Measurements from ENCODE around the gene GPR35. TPM values are rescaled to one million over a fixed set of nuclear protein-coding genes. Genes with fewer than 3 reads are reported as not detected.

Gene GPR35
- total RNA-seq, 1 donor from 2014 or later: 0.40 TPM

DNA sequence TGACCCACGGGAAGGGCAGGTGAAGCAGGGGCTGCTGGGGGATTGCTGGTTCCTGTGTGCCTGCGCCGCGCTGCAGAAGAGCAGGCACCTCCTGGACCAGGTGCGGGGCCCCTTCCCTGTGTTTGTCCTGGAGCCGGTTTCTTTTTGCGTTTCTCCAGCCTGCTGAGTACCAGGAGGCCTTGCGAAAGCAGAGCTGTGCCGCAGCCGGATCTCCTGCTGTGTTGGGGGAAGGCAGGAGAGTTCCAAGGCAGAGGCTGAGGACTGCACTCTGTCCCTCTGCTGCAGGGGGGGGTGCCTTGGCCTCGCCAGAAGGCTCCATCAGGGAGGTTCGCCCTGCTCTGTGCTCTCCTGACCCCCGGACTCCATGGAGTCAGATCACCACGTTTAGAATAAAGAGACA, 35.9 kb upstream of the GPR35 start:
- no peak for DNase-seq (ENCODE audit: low read depth in 2 of 2)

DNA sequence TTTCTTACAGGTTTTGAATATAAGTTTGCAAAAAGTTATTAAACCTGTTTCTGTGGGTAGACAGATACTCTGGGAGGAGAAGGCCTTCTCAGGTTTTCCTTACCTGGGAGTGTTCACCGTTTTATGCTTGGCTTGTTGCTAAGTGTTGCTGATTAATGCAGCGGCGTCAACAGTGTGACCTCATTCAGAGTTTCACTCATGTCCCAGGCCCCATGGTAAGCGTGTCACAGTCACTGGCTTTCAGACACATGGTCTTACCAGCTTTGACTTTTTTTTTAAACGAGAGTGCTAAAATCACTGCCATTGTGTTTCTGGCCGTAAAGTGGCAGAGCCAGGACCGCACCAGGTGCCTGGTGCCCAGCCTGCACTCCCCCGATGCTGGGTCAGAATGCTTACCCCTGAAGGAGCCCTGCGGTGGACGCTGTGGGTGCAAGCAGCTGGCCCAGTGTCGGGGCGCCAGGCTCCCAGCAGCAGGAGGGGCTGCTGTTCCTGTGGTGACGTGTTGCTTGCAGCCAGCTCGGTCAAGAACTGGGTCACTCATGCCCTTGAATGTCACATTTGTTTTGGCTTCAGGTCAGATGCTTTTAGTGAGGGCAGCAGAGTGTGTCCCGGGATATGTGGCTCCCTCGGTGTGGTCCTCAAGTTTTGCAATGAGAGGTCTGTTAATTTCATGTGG, 35.3 kb upstream of the GPR35 start:
- DNase-seq (ENCODE audit: low read depth in 2 of 2): no peak

DNA sequence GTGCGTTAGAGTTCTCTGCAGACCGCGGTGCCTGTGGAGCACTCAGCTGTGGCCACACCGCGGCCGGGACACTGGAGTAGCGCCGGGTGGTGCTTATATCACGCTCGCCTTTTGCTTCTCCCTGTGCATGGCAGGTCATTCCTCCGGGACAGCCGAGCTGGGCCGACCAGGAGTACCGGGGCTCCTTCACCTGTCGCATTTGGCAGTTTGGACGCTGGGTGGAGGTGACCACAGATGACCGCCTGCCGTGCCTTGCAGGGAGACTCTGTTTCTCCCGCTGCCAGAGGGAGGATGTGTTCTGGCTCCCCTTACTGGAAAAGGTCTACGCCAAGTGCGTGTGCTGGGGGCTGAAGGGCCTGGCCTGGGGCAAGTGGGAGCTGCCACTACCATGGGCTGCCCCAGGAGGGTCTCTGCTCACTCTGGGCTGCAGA, 34.6 kb upstream of the GPR35 start:
- no peak for DNase-seq (ENCODE audit: low read depth in 2 of 2)

DNA sequence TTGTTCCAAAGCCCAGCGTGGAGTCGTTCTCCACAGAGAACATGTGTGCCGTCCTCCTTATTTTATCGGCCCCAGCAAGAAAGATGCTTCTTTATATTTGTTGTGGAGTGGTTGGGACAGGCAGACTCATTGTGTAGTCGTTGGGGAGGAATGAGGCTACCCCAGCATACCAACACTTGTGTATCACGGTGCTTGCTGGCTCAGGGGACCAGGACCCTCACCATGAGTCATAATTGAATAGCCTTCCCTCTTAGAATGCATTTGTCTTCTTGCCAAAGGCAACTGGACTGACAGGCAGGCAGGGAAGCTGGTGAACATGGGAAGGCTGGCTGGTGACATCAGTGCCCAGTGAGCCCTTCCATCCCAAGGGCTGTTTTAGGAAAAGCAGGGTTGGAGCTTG, 34.1 kb upstream of the GPR35 start:
- DNase-seq (ENCODE audit: low read depth in 2 of 2): no peak

DNA sequence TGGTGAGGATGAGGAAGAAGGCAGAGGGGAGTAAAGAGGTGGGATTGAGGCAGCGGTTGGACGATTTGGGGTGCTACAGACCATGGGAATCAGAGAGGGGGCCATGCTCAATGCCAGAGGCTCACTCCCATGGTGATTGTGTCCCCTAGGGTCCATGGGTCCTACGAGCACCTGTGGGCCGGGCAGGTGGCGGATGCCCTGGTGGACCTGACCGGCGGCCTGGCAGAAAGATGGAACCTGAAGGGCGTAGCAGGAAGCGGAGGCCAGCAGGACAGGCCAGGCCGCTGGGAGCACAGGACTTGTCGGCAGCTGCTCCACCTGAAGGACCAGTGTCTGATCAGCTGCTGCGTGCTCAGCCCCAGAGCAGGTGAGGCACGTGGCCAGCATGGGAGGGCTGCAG, 33.5 kb upstream of the GPR35 start:
- no peak for DNase-seq (ENCODE audit: low read depth in 2 of 2)

DNA sequence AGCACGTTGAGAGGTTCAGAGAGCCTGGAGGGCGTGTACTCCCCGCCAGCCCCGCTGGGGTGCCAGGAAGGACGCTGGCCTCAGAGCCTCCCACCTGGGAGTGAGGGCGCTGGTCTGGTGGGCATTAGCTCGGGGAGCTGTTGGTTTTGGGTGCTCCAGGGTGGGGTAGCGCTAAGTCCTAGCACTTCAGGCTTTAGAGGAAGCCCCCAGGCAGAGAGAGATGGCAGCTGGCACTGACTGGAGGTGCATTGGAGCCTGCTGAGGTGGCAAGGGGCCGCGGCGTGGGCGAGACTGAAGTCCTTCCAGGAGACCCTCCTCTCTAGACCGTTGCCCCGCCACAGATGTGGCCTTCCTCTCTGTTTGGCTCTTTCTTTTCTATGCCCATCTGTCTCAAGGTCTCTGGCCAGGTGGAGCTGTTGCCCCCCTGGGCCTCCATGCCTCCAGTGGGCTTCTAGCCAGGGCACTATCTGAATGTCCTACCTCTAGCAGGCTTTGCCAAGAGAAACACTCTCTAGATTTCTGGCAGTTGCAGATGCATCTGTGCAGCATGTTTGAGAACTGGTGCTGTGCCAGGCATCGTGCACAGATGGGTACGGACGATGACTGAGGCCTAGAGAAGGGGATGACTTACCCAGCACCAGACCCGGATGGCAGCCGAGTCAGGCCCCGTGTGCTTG, 32.1 kb upstream of the GPR35 start:
- DNase-seq (ENCODE audit: low read depth in 2 of 2): no peak

DNA sequence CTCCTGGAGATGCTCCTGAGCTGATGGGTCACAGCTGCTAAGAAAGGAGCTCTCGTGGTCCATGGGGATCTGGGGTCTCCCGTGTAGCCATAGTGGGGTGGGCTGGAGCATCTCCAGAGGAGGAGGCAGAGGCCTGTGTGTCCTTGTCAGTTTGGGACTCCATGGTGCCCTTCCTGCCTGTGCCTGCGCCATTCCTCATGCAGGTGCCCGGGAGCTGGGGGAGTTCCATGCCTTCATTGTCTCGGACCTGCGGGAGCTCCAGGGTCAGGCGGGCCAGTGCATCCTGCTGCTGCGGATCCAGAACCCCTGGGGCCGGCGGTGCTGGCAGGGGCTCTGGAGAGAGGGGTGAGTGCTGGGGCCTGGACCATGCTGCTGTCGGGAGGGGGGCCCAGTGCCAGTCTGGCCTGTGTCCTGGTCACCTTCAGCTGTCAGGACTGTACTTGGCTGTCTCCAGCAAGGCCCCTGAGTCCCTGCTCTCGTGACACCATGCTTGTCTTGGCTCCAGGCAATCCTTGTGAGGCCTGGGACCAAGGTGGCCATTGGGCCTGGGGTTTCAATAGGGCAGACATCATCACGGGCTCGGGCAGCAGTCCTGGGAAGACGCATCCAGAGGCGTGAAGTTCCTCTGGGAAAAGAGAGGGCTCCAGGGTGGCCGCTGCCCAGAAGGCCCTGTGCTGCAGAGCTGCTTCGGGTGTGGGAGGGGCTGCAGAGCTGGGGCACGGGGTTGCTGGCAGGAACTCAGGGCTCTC, 31.4 kb upstream of the GPR35 start:
- no peak for DNase-seq (ENCODE audit: low read depth in 2 of 2)

DNA sequence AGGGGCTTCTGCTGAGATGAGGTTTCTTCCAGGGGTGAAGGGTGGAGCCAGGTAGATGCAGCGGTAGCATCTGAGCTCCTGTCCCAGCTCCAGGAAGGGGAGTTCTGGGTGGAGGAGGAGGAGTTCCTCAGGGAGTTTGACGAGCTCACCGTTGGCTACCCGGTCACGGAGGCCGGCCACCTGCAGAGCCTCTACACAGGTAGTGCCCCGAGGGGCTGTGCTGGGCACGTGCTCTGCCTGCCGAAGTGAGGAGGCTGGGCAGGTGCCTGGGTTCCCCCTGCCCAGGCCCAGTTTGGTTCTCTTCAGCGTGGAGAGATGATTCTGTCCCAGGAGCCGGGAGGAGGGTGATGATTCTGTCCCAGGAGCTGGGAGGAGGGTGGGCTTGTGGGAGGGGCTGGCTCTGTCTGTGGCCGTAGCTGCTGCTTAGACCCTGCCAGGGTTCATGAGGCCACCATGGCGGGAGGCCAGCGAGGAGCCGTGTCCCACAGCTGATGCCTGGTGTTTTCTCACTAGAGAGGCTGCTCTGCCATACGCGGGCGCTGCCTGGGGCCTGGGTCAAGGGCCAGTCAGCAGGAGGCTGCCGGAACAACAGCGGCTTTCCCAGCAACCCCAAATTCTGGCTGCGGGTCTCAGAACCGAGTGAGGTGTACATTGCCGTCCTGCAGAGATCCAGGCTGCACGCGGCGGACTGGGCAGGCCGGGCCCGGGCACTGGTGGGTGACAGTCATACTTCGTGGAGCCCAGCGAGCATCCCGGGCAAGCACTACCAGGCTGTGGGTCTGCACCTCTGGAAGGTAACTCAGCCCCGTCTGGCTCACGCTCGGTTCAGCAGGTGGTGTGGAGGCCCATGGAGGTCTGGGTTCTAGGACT, 30.5 kb upstream of the GPR35 start:
- DNase-seq (ENCODE audit: low read depth in 2 of 2): no peak

DNA sequence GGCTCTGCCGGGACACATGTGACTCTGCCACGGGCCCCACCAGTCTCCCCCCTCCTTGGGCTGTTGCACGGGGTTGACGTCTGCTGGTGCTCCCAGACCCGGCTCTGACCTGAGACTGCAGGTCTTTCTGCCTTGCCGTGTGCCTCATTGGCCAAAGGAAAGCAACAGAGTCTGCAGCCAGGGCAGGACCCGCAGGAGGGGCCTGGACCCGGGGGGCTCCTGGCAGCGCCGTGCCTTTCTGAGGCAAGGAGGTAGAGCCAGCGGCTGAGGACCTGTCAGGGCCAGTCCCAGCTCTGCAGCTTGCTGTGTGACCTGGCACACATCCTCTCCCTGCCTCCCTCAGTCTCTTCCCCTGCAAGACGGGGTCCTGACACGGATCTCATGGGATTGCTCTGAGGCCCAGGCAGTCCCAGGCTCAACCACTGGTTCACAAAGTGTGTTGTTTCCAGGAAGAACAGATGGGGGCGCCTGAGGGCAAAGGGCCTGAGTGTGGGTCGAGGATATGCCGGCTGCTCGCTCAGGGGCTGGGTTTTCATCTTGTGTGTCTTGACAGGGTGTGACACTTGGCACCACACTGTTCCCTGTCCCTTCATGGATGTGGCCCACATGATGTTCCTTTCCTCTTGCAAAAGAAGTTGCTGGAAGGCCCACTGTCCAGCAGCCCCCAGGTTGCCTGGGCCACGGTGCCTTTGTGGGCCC, 29.8 kb upstream of the GPR35 start:
- peak; percentile 15 to 20 for DNase-seq (ENCODE audit: low read depth in 2 of 2)

DNA sequence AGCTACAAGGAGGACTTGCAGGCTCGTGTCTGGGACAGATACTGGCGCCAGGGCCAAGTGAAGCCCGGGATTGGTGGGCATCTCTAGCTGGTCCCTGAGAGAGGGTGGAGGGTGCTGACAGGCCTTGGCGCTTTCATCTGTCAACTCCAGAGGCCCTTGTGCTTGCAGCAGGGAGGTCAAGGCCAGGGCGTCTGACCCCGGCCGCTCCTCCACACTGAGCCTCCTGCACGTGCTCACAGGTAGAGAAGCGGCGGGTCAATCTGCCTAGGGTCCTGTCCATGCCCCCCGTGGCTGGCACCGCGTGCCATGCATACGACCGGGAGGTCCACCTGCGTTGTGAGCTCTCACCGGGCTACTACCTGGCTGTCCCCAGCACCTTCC, 29.2 kb upstream of the GPR35 start:
- DNase-seq (ENCODE audit: low read depth in 2 of 2): no peak

DNA sequence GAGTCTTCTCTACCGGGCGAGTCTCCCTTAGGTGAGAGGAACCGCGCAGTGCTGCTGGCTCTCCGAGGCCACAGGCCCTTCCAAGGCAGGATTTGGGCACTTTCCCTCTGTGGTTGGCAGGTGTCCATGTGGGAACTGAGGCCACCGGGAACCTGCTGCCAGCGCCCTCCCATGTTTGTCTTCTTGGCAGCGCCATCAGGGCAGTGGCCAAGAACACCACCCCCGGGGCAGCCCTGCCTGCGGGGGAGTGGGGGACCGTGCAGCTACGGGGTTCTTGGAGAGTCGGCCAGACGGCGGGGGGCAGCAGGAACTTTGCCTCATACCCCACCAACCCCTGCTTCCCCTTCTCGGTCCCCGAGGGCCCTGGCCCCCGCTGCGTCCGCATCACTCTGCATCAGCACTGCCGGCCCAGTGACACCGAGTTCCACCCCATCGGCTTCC, 28.8 kb upstream of the GPR35 start:
- DNase-seq (ENCODE audit: low read depth in 2 of 2): no peak

DNA sequence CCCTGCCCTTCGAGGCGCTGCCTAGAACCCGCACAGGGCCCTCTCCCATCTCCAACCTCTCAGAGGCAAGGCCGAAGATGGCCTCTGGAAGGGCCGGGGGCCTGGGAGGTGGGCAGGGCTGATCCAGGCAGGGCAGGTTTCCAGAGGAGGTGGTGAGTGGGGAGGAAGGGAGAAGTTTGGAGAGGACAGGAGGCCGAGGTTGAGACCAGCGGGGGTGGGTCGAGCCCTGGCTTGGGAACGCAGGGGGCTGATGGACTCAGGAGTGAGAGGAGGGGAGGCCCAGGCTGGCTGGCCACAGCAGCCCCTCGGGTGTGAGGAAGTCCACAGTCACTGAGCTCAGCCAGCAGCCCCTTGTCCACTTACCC, 28.2 kb upstream of the GPR35 start:
- no peak for DNase-seq (ENCODE audit: low read depth in 2 of 2)

DNA sequence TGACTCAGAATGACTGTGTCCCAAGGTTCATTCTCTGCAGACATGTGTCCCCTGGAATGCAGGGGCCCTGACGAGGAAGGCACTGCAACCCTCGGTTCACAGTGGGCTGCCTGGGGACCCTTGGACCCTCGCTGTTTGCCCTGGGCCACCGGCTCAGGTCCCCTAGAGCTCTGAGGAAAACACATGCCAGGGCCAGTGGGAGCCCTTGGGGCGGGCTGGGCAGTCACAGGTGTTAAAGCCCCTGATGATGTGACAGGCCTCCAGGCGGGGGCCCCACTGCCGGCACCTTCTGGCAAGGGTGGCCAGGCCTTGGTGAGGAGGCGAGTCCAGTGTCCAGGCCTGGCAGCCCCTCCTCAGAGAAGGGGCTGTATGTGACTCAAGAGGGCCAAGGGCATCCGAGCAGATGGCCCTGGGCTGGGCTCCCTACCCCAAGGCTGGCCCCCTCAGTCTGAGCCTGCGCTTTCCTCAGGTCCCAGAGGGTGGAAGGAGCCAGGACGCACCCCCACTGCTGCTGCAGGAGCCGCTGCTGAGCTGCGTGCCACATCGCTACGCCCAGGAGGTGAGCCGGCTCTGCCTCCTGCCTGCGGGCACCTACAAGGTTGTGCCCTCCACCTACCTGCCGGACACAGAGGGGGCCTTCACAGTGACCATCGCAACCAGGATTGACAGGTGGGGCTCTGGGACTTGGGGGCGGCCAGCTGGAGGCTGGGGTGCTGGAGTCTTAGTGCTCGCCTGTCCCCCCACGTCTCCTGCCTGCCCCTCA, 27.7 kb upstream of the GPR35 start:
- DNase-seq (ENCODE audit: low read depth in 2 of 2): no peak

DNA sequence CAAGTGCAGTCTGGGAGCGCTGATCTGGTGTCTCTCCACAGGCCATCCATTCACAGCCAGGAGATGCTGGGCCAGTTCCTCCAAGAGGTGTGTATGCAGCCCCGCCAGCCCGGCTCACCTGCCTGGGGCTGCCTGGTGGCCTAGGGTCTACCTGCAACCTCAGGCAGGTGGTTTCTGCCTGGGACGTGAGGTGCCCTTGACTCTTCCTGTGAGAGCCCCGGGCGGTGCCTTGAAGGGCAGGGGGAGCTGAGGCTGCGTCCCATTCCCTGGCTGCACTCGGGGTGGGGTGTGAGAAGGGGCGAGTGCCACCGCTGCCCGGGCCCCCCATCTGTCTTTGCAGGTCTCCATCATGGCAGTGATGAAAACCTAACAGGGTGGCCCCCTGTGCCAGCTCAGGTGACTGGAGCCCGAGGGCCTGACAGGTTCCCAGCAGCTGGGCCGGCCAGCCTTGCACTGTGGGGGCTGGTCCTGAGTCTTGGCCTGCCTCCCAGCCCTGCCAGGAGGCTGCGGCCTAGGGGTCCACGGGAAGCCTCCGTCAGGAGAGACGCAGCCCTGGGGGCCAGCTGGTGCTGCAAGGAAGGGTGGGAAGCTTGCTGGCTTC, 26.9 kb upstream of the GPR35 start:
- DNase-seq (ENCODE audit: low read depth in 2 of 2): no peak

DNA sequence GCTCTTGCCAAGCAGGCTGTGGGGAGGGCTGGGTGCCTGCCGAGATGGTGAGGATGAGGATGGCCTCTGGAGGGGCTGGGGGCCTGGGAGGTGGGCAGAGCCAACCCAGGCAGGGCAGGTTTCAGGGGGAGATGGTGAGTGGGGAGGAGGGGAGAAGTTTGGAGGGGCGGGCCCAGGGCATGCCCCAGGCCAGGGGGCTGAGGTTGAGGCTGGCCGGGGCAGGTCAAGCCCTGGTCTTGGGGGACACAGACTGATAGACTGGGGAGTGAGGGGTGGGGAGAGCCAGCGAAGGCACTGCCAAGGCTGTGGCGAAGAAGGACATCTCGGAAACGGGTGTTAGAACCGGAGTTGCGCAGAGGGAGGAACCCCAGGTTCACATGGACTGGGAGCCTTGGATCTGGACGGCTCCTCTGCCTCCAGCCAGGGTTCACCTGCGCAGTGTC, 26.1 kb upstream of the GPR35 start:
- DNase-seq (ENCODE audit: low read depth in 2 of 2): no peak

DNA sequence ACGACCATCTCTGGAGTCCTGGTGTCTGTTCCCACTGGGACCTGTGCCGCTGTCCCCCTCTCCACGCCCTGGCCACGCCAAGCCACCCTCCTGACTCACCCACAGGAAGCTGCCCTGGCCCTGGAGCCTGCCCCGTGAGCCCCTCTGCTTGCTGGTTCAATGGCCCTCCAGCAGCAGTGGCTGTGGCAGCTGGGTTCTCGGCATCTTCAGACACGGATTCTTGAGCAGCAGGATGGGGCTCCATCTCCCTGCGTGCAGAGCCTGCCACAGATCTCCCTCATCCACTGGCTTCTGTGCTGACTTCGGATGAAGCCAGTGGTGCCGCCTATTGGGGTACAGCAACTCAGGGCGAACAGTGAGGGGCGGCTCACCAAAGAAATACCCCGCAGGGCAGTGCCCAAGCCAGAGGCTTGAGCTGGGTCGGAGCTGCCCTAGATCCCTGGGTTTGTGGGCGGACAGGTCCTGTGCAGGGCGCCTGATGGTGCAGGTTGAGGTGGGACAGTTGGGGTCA, 24.8 kb upstream of the GPR35 start:
- DNase-seq (ENCODE audit: low read depth in 2 of 2): no peak

DNA sequence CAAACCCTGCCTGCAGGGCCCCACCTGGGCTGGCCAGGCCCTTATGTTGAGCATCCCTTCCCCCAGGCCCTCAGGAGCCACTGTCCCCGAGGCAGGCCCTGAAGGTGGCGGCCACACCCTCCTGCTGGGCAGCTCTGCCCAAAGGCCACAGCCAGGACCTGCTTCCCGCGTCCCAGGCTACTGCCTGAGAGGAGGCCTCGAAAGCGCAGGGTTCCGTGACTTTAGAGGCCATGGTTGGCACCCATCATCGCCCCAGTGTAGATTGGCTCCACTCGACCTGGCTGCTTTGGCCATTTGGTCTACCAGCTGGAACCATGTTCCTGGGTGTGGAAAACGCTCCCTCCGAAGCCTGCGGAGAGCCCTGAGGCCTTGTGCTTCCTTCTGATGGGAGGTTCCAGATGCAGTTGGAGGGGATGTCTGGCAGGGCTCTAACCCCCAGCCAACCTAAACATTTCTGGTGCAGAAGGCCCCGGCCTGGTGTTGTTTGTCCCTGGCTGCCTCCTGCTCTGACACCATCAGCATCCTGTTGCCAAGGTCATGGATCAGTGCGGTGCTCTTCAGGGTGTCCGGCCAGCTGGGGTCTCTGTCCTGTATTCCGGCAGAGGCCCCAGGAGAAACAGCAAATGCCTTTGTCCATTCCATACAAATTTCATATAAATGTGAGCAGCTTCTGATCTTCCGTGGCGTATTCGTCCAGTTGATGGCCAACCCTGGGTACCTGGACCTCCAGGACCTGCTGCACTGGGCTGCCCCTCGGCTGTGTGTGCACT, 24.0 kb upstream of the GPR35 start:
- peak in 1 of 2 donors; percentile 76 for DNase-seq (ENCODE audit: low read depth in 2 of 2)

DNA sequence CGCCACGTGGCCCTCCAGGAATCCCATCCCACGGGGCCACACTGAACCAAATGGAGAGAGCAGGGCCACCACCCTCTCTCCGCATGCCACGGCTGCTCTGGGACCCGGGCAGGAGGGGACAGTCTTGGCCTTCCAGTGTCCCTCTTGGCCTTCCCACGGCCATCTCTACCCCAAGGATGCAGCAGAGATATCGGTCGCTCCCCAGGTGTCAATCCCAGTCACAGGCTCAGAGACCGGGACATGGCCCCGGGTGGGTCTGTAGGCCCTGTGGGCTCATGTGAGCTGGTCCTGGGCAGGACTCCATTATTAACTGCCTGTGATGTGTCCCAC, 23.5 kb upstream of the GPR35 start:
- DNase-seq (ENCODE audit: low read depth in 2 of 2): no peak

Measured in lung microvascular endothelial cell (primary cell).